Activated naive CD4-positive, alpha-beta T cell treated with Interleukin-2 at 50 U/mL for 16 hours (primary cell): ENCODE results near the gene IL19.
A peak's percentile ranks its signal among the peaks of the same experiment; 100 is the strongest.
"Not testable (repeated sequence)": the region's sequence is repeated elsewhere in the genome, so short reads cannot be mapped to it uniquely, and the experiment has no call there.

Experiments
- DNase-seq: peaks from one replicate; pipeline ENCODE4 v3.0.0-alpha.2; 2020

IL19 gene

GRCh38 chr1:206778031-206778430 is 7.5 kb downstream of the IL19 start:
- DNase-seq: no peak

GRCh38 chr1:206778911-206779310 is 8.3 kb downstream of the IL19 start:
- DNase-seq: not testable (repeated sequence)

GRCh38 chr1:206779638-206780037 is 9.1 kb downstream of the IL19 start:
- DNase-seq: no peak

- DNase-seq: no peak
Measured at GRCh38 chr1:206782448-206782847, 11.9 kb downstream of the IL19 start.

DNA sequence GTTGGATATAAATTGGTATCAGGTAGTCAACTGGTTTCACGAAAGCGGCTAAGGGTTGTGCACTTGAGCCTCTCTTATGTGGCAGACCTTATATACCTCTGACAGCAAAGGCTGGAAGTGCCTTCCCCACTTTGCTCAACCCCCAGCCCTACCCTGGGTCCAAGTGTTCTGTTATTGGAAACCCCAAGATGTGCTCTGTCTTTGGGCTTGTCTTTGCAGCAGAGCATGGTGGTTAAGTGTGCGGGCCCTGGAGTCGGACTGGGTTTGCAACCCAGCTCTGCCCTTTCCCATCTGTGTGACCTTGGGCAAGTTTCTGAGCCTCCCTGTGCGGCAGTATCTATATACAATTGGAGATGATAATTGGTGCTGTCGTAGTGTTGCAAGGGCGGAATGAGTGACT is 12.9 kb downstream of the IL19 start:
- DNase-seq: no peak

- peak; percentile 95 for DNase-seq
Measured at GRCh38 chr1:206784471-206784903, 13.9 kb downstream of the IL19 start.

- DNase-seq: no peak
Measured at GRCh38 chr1:206785182-206785765, 14.7 kb downstream of the IL19 start.

GRCh38 chr1:206786212-206786886 is 15.8 kb downstream of the IL19 start:
- no peak for DNase-seq

- DNase-seq: no peak
Measured at GRCh38 chr1:206787891-206788290, 17.3 kb downstream of the IL19 start.

GRCh38 chr1:206788487-206789050 is 18.0 kb downstream of the IL19 start:
- DNase-seq: no peak

GRCh38 chr1:206790502-206791250 is 20.1 kb downstream of the IL19 start:
- DNase-seq: no peak

DNA sequence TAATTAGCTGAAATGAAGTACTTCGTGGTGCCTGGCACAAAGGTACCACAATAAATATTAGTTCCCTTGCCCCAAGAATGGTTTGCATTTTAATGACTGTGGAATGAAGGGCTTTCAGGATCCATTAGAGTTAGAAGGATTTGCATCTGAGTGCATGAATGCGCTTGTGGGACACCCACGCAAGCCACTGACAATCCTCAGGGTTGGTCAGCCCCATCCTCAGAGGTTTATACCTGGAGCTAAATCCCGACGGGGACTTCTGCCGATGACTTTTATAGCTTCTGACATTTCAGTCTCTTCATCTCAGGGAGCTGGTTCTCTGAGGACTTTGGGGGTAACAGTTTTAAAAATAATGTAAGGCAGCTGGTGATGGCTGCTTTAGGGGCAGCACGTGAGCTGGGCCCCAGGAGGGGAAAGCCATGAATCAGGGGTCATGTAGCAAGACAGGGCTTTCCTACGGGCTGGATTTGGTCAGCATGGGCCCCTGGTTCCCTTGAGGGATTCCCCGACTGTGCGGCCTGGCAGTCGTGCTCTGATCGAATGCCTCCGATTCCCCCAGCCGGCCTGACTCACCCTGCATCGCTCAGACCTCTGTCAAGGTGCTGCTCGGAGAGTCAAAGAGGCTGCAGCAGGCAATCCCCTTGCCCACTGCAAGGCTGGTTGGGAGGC is 22.5 kb downstream of the IL19 start:
- no peak for DNase-seq

GRCh38 chr1:206793620-206794019 is 23.0 kb downstream of the IL19 start:
- no peak for DNase-seq

DNA sequence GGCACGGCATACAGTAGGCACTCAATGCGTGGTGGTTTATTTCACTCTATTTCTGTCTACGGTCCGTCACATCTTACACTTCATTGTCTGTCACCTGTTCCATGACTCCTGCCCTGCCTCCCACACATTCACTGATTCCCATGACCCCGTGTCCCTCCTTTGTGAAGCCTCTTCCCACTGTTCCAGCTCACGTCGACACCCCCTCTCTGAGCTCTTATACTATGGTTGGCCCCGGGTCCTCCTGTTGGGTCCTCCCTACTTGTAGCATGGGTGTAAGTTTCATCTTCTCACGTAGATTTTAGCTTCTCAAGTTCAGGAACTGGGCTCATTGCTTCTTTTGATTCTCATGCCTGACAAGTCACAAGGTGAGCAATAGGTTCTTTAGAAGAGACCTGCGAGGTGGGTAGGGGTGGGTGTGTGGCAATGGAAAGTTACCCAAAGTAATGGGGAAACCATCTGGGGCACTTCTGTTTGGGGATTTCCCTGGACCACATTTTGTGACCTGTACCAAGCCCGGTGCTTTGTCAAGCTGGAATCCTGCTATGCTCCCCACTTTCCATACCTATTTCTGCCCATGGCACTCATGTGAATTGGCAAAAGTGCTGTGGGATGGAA is 23.8 kb downstream of the IL19 start:
- peak; percentile 72 for DNase-seq

DNA sequence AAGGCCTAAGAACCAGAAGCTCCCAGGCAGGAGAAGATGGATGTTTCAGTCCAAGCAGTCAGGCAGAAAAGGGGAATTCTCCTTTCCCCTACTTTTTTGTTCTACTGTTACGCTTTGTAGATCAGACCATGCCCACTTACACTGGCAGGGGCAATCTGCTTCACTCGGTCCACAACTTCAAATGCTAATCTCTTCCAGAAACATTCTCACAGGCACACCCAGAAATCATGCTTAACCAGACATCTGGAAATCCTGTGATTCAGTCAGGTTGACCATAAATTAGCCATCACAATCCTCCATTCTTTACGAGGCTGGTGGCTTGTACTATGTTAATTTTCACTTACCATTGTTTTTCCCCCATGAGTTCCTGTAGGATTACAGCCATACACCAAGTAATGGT is 25.5 kb downstream of the IL19 start:
- DNase-seq: no peak

DNA sequence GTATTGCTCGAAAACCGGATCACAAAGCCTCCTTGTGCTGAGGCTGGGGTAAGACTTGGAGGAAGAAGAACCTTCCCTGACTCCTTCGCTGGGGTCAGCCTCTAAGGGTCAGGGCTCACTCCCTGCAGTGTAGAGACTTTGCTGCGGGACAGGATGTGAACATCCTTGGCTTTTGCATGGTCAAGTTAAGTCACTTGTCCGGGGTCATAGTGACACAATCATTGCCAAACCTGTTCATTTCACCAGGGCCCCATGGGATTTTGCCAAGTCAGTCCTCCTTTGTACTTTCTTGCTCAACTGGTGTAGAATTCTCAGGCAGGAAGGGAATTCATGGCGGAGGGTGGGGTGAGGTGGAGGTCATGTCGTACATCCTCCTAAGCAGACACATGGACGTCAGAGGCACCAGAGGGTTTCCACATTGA is 26.4 kb downstream of the IL19 start:
- no peak for DNase-seq

- DNase-seq: no peak
Measured at GRCh38 chr1:206797534-206798383, 27.2 kb downstream of the IL19 start.

- peak; percentile 38 for DNase-seq
Measured at GRCh38 chr1:206798384-206798996, 27.9 kb downstream of the IL19 start.

DNA sequence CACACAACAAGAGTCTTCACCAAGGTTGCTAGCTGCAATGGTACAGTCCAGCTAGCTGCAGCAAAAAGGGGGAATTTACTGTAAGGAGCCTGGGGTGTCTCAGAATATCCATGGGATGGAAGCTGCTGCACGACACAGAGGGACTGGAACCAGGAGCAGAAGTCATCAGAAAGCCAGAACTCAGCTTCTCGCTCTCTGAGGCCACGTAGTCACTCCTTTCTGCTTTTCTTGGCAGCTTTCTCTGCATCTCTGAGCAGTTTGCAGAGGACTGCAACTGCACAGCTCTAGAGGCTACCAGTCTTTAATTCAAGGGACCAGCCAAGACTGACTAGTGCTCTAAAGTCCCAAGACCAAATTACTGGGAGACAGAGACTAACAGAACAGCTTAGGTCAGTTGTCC is 28.7 kb downstream of the IL19 start:
- no peak for DNase-seq

DNA sequence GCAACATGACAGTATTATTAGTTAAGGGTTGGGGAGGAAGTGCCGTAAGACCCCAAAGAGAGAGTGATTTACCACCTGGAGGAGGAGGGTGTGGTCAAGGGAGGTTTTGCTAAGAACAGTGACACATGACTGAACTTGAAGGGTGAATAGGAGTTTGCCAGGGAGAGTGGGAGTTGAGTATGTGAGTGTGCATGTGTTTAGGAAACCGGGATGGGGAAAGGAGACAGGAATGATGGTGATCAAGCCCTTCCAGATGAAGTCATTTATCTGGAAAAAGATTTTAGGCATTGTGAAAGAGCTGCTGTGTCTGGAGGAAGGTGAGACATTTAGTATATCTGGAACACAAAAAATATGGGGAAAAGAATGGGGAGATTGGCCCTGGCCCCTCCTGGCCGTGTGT is 29.8 kb downstream of the IL19 start:
- DNase-seq: no peak

- DNase-seq: no peak
Measured at GRCh38 chr1:206800891-206801290, 30.3 kb downstream of the IL19 start.
